Lower leg skin (tissue), 4 donors: Measurements from ENCODE around the gene GDF2. TPM values are rescaled to one million over a fixed set of nuclear protein-coding genes. Genes with fewer than 3 reads are reported as not detected.

Experiments
- DNase-seq, 2 donors: peaks; one replicate each; pipeline ENCODE4 v3.0.0-alpha.2; 2019; ENCODE audit warnings: low spot score in 2 of 2
- H3K4me3 ChIP-seq: fragments of 200-600 bp; sonication (generic); 2 replicates; pipeline ENCODE4 v1.5.1; 2017; ENCODE audit warnings: mild to moderate bottlenecking, low read depth; ENCODE audit not compliant: poor library complexity, severe bottlenecking
- CTCF ChIP-seq, 3 donors: fragments of 450-650 bp; IDR thresholded peaks; one replicate each; pipeline ENCODE4 v1.5.1; 2016; ENCODE audit warnings: antibody characterized with exemption in 3 of 3, mild to moderate bottlenecking in 3 of 3, moderate library complexity in 2 of 3
- POLR2A ChIP-seq, 2 donors: fragments of 450-650 bp; IDR thresholded peaks; one replicate each; pipeline ENCODE4 v1.6.1; 2016 to 2017; ENCODE audit warnings: antibody characterized with exemption in 2 of 2, mild to moderate bottlenecking in 1 of 2, moderate library complexity in 1 of 2
- WGBS, 2 donors: methylation state at CpG; one replicate each; pipeline ENCODE4 v1.1.5; 2018; 5-methylcytosine and 5-hydroxymethylcytosine counted together
- intact Hi-C: fragments of 100-400 bp; cut with DNase I; formaldehyde crosslinking; loops from one replicate; pipeline ENCODE4 v1.15.0; 2023; ENCODE audit warnings: low total_unique reads
- total RNA-seq, 4 donors: library from RNA; depleted of rRNA; stranded (reverse); fragments of >200 nt; gene quantifications; one replicate each; pipeline ENCODE4 v1.1.0, GENCODE V29; 2016

Gene GDF2
- total RNA-seq, 4 donors from 2014 or later, result not detected

- intact Hi-C loops, result no loop called here
- WGBS, 2 donors, result 95% methylated on average over 5 of the region's 5 CpGs
These were observed 27.8 kb upstream of the GDF2 start for GRCh38 chr10:47294501-47294900.

GRCh38 chr10:47295411-47295810, 26.8 kb upstream of the GDF2 start:
- intact Hi-C loops, result no loop called here
- WGBS, 2 donors, result 95% methylated on average over 5 of the region's 5 CpGs

More at GRCh38 chr10:47294501-47294900, 27.8 kb upstream of the GDF2 start:
- no peak overlapping the region for H3K4me3 ChIP-seq
- no peak for DNase-seq
- TF ChIP-seq POLR2A (IDR thresholded peaks at IDR 0.05) (no peak), CTCF (IDR thresholded peaks at IDR 0.05) (no peak)

GRCh38 chr10:47296156-47296894, 25.9 kb upstream of the GDF2 start:
- TF ChIP-seq POLR2A (IDR thresholded peaks at IDR 0.05) (no peak), CTCF (IDR thresholded peaks at IDR 0.05) (no peak)
- no peak overlapping the region for H3K4me3 ChIP-seq
- DNase-seq, result peak; percentile 71 to 90
- intact Hi-C loops, result no loop called here
- 38 to 47% methylated on average over 12 of the region's 12 CpGs for WGBS, 2 donors

More at GRCh38 chr10:47295411-47295810, 26.8 kb upstream of the GDF2 start:
- peak in 1 of 2 donors; percentile 69 for DNase-seq
- H3K4me3 ChIP-seq, result no peak overlapping the region
- TF ChIP-seq POLR2A (IDR thresholded peaks at IDR 0.05) (no peak), CTCF (IDR thresholded peaks at IDR 0.05) (no peak)

- no peak for TF ChIP-seq POLR2A (IDR thresholded peaks at IDR 0.05)
- TF ChIP-seq CTCF (IDR thresholded peaks at IDR 0.05), result no peak
- no peak overlapping the region for H3K4me3 ChIP-seq
- no peak for DNase-seq
- WGBS, 2 donors, result 56 to 67% methylated on average over 1 of the region's 1 CpG
- intact Hi-C loops, result no loop called here
These were observed 25.3 kb upstream of the GDF2 start for GRCh38 chr10:47296941-47297340.

GRCh38 chr10:47297866-47298540, 24.3 kb upstream of the GDF2 start:
- no peak for TF ChIP-seq POLR2A (IDR thresholded peaks at IDR 0.05)
- TF ChIP-seq CTCF (IDR thresholded peaks at IDR 0.05), result no peak
- peak in 1 of 2 donors; percentile 36 for DNase-seq
- H3K4me3 ChIP-seq, result no peak overlapping the region
- 90 to 95% methylated on average over 12 of the region's 12 CpGs for WGBS, 2 donors
- intact Hi-C loops, result no loop called here
